Measurements from ENCODE around the gene PAOX.
"Not testable (repeated sequence)": the region's sequence is repeated elsewhere in the genome, so short reads cannot be mapped to it uniquely, and the experiment has no call there.

The PAOX gene

GRCh38 chr10:133421336-133422222 lies 42.5 kb downstream of the PAOX start:
- CTCF ChIA-PET, result interaction anchor here (0.6 to 1.3 kb wide), 4 partner anchors 17 to 136 kb away, joined by 3 to 4 read pairs (median 4); no protein-coding TSS in a partner anchor
- no peak for TF ChIP-seq CTCF (conservative IDR thresholded peaks at IDR 0.05; ENCODE audit: low read depth)
- DNase-seq (ENCODE audit: low spot score), result no peak
- H3K27ac ChIP-seq, result no peak overlapping the region
- POLR2A ChIA-PET (ENCODE audit: low non-redundant PET), result interaction anchor here (0.6 kb wide), 1 partner anchor 157 kb away, joined by 3 read pairs; no protein-coding TSS in a partner anchor

GRCh38 chr10:133422223-133422806 lies 43.3 kb downstream of the PAOX start:
- H3K27ac ChIP-seq, result no peak overlapping the region
- ChIA-PET POLR2A (ENCODE audit: low non-redundant PET) (interaction anchor here (0.6 kb wide), 1 partner anchor 158 kb away, joined by 3 read pairs; no protein-coding TSS in a partner anchor), CTCF (interaction anchor here (0.6 to 1.3 kb wide), 4 partner anchors 16 to 137 kb away, joined by 3 to 4 read pairs (median 4); no protein-coding TSS in a partner anchor)
- TF ChIP-seq CTCF (conservative IDR thresholded peaks at IDR 0.05; ENCODE audit: low read depth), result no peak
- no peak for DNase-seq (ENCODE audit: low spot score)

- TF ChIP-seq CTCF (conservative IDR thresholded peaks at IDR 0.05; ENCODE audit: low read depth), result no peak
- POLR2A ChIA-PET (ENCODE audit: low non-redundant PET), result no interaction called here
- CTCF ChIA-PET, result interaction anchor here (0.6 kb wide), 1 partner anchor 26 kb away, joined by 3 read pairs; no protein-coding TSS in a partner anchor
- no peak overlapping the region for H3K27ac ChIP-seq
- no peak for DNase-seq (ENCODE audit: low spot score)
These were observed 44.0 kb downstream of the PAOX start for GRCh38 chr10:133422807-133423771.

GRCh38 chr10:133424102-133424501 lies 45.0 kb downstream of the PAOX start:
- DNase-seq (ENCODE audit: low spot score); H3K27ac ChIP-seq; POLR2A ChIA-PET (ENCODE audit: low non-redundant PET); CTCF ChIA-PET: not testable (repeated sequence)

GRCh38 chr10:133424601-133425000 lies 45.5 kb downstream of the PAOX start, which contains the start of gene SPRN:
SPRN (minus strand) TSS chr10:133424625; CDS start chr10:133423681, 944 bp downstream.
- H3K27ac ChIP-seq; DNase-seq (ENCODE audit: low spot score); CTCF ChIA-PET; POLR2A ChIA-PET (ENCODE audit: low non-redundant PET): not testable (repeated sequence)

- POLR2A ChIA-PET (ENCODE audit: low non-redundant PET); CTCF ChIA-PET; DNase-seq (ENCODE audit: low spot score); H3K27ac ChIP-seq: not testable (repeated sequence)
These were observed 50.5 kb downstream of the PAOX start for GRCh38 chr10:133429571-133429970.

- CTCF ChIA-PET; POLR2A ChIA-PET (ENCODE audit: low non-redundant PET); DNase-seq (ENCODE audit: low spot score); H3K27ac ChIP-seq: not testable (repeated sequence)
These were observed 53.0 kb downstream of the PAOX start for GRCh38 chr10:133431888-133432613.

GRCh38 chr10:133432789-133433188 lies 53.7 kb downstream of the PAOX start:
- POLR2A ChIA-PET (ENCODE audit: low non-redundant PET); H3K27ac ChIP-seq; DNase-seq (ENCODE audit: low spot score); CTCF ChIA-PET: not testable (repeated sequence)

All from RWPE1 (cell line).